Measurements from ENCODE around the gene SV2B. TPM values are rescaled to one million over a fixed set of nuclear protein-coding genes. Genes with fewer than 3 reads are reported as not detected.
"Not testable (repeated sequence)": the region's sequence is repeated elsewhere in the genome, so short reads cannot be mapped to it uniquely, and the experiment has no call there.

Gene SV2B
- total RNA-seq, 1 donor from 2014 or later = not detected

DNA sequence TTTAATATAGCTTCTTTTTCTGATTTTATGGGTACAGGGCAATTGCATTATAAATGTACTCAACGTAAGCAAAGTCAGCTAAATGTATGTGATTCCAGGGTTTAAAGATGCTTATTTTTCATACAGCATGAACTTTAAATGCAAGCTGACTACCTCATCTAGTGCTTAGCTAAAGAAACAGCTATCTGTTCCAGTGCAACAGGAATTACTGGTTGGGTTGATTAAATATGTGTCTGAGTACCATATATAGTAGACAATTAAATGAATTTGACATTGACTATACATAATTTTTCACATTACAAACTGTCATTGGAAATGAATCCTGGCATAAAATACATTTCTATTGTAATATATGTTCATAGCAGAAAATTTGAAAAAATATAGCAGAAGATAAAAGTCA is 26.3 kb upstream of the SV2B start:
- Histone ChIP-seq H2AFZ (ENCODE audit: low read depth, low read length) (no peak overlapping the region), H3K27ac (ENCODE audit: low read depth, low read length) (no peak overlapping the region), H3K9ac (ENCODE audit: low read length) (no peak overlapping the region), H4K20me1 (ENCODE audit: insufficient read depth, low read length) (no peaks in the 10 kb centered on the region), H3K27me3 (ENCODE audit: insufficient read depth, low read length) (no peaks in the 10 kb centered on the region), H3K9me3 (ENCODE audit: insufficient read depth, low read depth, low read length) (no peaks in the 10 kb centered on the region), H3K36me3 (ENCODE audit: insufficient read depth, low read length) (no peaks in the 10 kb centered on the region), H3K4me1 (ENCODE audit: insufficient read depth, low read length) (no peaks in the 10 kb centered on the region), H3K4me2 (ENCODE audit: low read length) (no peak overlapping the region), H3K4me3 (ENCODE audit: insufficient read depth, low read depth, low read length) (no peak overlapping the region), H3K79me2 (ENCODE audit: insufficient read depth, low read length) (no peaks in the 10 kb centered on the region)
- TF ChIP-seq CTCF (IDR thresholded peaks at IDR 0.05; ENCODE audit: insufficient read depth, low read depth, low read length) (no peak), EZH2 (IDR thresholded peaks at IDR 0.05; ENCODE audit: insufficient read depth, low read length) (no peak)
- Mint-ChIP-seq H3K27me3 (ENCODE audit: low read depth, unreplicated experiment) (no peaks in the 10 kb centered on the region), H3K27ac (ENCODE audit: unreplicated experiment) (no peak overlapping the region), H3K9me3 (ENCODE audit: unreplicated experiment) (no peaks in the 10 kb centered on the region), H3K4me1 (ENCODE audit: low read depth, unreplicated experiment) (no peaks in the 10 kb centered on the region), H3K36me3 (ENCODE audit: low read depth, unreplicated experiment) (no peaks in the 10 kb centered on the region), H3K4me3 (ENCODE audit: unreplicated experiment) (no peak overlapping the region)
- FAIRE-seq (no peak), DNase-seq (ENCODE audit: low read depth) (no peak)

DNA sequence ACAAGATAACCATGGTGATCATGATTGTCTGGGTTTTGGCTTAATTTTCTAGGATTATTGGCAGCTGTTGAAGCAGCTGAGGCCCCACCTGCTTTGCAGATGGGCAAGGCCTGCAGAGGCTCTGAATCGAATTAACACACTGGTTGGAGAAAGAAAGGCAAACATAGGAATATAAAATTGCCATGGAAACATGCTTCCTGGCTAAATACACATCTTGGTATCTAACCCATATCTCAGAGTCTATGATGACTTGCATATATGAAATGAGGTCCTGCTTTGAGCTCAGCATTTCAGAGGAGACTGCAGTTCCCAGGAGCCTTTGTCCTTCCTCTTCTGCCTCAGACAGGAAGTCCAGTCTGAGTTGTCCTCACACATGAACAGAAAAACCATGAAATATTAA is 24.3 kb upstream of the SV2B start:
- H3K9me3 Mint-ChIP-seq (ENCODE audit: unreplicated experiment) = peaks cover 5% of the 10 kb centered on the region
- H3K4me1 Mint-ChIP-seq (ENCODE audit: low read depth, unreplicated experiment) = no peaks in the 10 kb centered on the region
- H3K27ac Mint-ChIP-seq (ENCODE audit: unreplicated experiment) = no peak overlapping the region
- no peak for FAIRE-seq
- Histone ChIP-seq H3K4me3 (ENCODE audit: insufficient read depth, low read depth, low read length) (no peak overlapping the region), H3K4me1 (ENCODE audit: insufficient read depth, low read length) (no peaks in the 10 kb centered on the region), H3K9ac (ENCODE audit: low read length) (no peak overlapping the region), H2AFZ (ENCODE audit: low read depth, low read length) (peak overlapping the region; percentile 10), H3K79me2 (ENCODE audit: insufficient read depth, low read length) (no peaks in the 10 kb centered on the region), H4K20me1 (ENCODE audit: insufficient read depth, low read length) (no peaks in the 10 kb centered on the region), H3K9me3 (ENCODE audit: insufficient read depth, low read depth, low read length) (no peaks in the 10 kb centered on the region), H3K27ac (ENCODE audit: low read depth, low read length) (no peak overlapping the region), H3K4me2 (ENCODE audit: low read length) (no peak overlapping the region), H3K36me3 (ENCODE audit: insufficient read depth, low read length) (no peaks in the 10 kb centered on the region), H3K27me3 (ENCODE audit: insufficient read depth, low read length) (no peaks in the 10 kb centered on the region)
- H3K4me3 Mint-ChIP-seq (ENCODE audit: unreplicated experiment) = no peak overlapping the region
- H3K36me3 Mint-ChIP-seq (ENCODE audit: low read depth, unreplicated experiment) = no peaks in the 10 kb centered on the region
- H3K27me3 Mint-ChIP-seq (ENCODE audit: low read depth, unreplicated experiment) = peaks cover under 1% of the 10 kb centered on the region
- DNase-seq (ENCODE audit: low read depth) = no peak
- no peak for TF ChIP-seq EZH2 (IDR thresholded peaks at IDR 0.05; ENCODE audit: insufficient read depth, low read length)
- no peak for TF ChIP-seq CTCF (IDR thresholded peaks at IDR 0.05; ENCODE audit: insufficient read depth, low read depth, low read length)

DNA sequence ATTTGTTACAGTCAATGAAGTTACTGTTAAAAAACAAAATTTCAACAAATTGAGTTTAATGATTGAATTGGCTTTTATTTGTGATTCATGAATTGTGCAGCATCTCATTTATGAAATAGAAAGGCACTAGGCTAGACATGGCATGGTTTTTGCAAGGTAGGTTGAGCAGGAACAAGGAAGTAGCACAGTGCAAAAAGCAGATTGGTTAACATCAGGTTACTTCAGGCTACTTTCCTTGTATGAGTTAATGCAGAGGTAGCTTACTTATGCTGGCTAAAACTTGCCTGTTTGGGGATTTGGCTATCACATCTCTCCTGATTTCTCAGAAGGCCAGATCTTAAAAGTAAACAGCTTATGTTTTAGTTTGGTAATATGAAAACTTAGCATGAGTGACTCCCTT is 23.0 kb upstream of the SV2B start:
- FAIRE-seq = no peak
- H3K4me2 ChIP-seq (ENCODE audit: low read length) = no peak overlapping the region
- Mint-ChIP-seq H3K4me1 (ENCODE audit: low read depth, unreplicated experiment) (no peaks in the 10 kb centered on the region), H3K36me3 (ENCODE audit: low read depth, unreplicated experiment) (no peaks in the 10 kb centered on the region), H3K9me3 (ENCODE audit: unreplicated experiment) (peaks cover 6% of the 10 kb centered on the region), H3K27me3 (ENCODE audit: low read depth, unreplicated experiment) (peaks cover 2% of the 10 kb centered on the region), H3K27ac (ENCODE audit: unreplicated experiment) (no peak overlapping the region), H3K4me3 (ENCODE audit: unreplicated experiment) (no peak overlapping the region)
- H3K9ac ChIP-seq (ENCODE audit: low read length) = no peak overlapping the region
- no peak overlapping the region for H3K27ac ChIP-seq (ENCODE audit: low read depth, low read length)
- H3K4me1 ChIP-seq (ENCODE audit: insufficient read depth, low read length) = no peaks in the 10 kb centered on the region
- H3K36me3 ChIP-seq (ENCODE audit: insufficient read depth, low read length) = no peaks in the 10 kb centered on the region
- H3K4me3 ChIP-seq (ENCODE audit: insufficient read depth, low read depth, low read length) = no peak overlapping the region
- no peak for DNase-seq (ENCODE audit: low read depth)
- H2AFZ ChIP-seq (ENCODE audit: low read depth, low read length) = no peak overlapping the region
- no peaks in the 10 kb centered on the region for H3K27me3 ChIP-seq (ENCODE audit: insufficient read depth, low read length)
- TF ChIP-seq CTCF (IDR thresholded peaks at IDR 0.05; ENCODE audit: insufficient read depth, low read depth, low read length) = no peak
- TF ChIP-seq EZH2 (IDR thresholded peaks at IDR 0.05; ENCODE audit: insufficient read depth, low read length) = no peak
- no peaks in the 10 kb centered on the region for H3K9me3 ChIP-seq (ENCODE audit: insufficient read depth, low read depth, low read length)
- H4K20me1 ChIP-seq (ENCODE audit: insufficient read depth, low read length) = no peaks in the 10 kb centered on the region
- H3K79me2 ChIP-seq (ENCODE audit: insufficient read depth, low read length) = no peaks in the 10 kb centered on the region

DNA sequence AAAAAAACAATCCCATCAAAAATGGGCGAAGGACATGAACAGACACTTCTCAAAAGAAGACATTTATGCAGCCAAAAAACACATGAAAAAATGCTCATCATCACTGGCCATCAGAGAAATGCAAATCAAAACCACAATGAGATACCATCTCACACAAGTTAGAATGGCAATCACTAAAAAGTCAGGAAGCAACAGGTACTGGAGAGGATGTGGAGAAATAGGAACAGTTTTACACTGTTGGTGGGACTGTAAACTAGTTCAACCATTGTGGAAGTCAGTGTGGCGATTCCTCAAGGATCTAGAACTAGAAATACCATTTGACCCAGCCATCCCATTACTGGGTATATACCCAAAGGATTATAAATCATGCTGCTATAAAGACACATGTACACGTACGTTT is 6.2 kb upstream of the SV2B start:
- not testable (repeated sequence) for H3K36me3 ChIP-seq (ENCODE audit: insufficient read depth, low read length); H3K9ac ChIP-seq (ENCODE audit: low read length); H3K4me2 ChIP-seq (ENCODE audit: low read length); H3K27ac ChIP-seq (ENCODE audit: low read depth, low read length); H2AFZ ChIP-seq (ENCODE audit: low read depth, low read length); DNase-seq (ENCODE audit: low read depth); H3K4me3 ChIP-seq (ENCODE audit: insufficient read depth, low read depth, low read length); H3K27me3 ChIP-seq (ENCODE audit: insufficient read depth, low read length); FAIRE-seq; H3K9me3 Mint-ChIP-seq (ENCODE audit: unreplicated experiment); H4K20me1 ChIP-seq (ENCODE audit: insufficient read depth, low read length); H3K4me1 Mint-ChIP-seq (ENCODE audit: low read depth, unreplicated experiment); H3K4me1 ChIP-seq (ENCODE audit: insufficient read depth, low read length); H3K36me3 Mint-ChIP-seq (ENCODE audit: low read depth, unreplicated experiment); H3K9me3 ChIP-seq (ENCODE audit: insufficient read depth, low read depth, low read length); H3K27ac Mint-ChIP-seq (ENCODE audit: unreplicated experiment); H3K4me3 Mint-ChIP-seq (ENCODE audit: unreplicated experiment); H3K79me2 ChIP-seq (ENCODE audit: insufficient read depth, low read length)
- H3K27me3 Mint-ChIP-seq (ENCODE audit: low read depth, unreplicated experiment) = peaks cover 34% of the 10 kb centered on the region

All from astrocyte (in vitro differentiated cells and primary cell).